22Rv1 (cell line): ENCODE measurements around the gene TWF1.
"Not testable (repeated sequence)": the region's sequence is repeated elsewhere in the genome, so short reads cannot be mapped to it uniquely, and the experiment has no call there.

Source experiments
- H3K27ac ChIP-seq: fragments of 450-650 bp; 2 replicates; pipeline ENCODE4 v1.5.1; 2017
- CTCF ChIP-seq: fragments of 450-650 bp; IDR thresholded peaks from 2 replicates; pipeline ENCODE4 v1.5.1; 2017; ENCODE audit warnings: mild to moderate bottlenecking
- ZFX ChIP-seq: fragments of 450-650 bp; IDR thresholded peaks from 2 replicates; pipeline ENCODE4 v1.6.1; 2017; ENCODE audit warnings: antibody characterized with exemption, borderline replicate concordance

TWF1 gene

GRCh38 chr12:43805860-43806736 is at the start of gene TWF1:
Gene TWF1 (minus strand): TSS chr12:43806317. CDS start chr12:43806245, 72 bp downstream.
- H3K27ac ChIP-seq, result peak within 1 kb of the TSS; percentile 67
- TF ChIP-seq ZFX, result no peak
- TF ChIP-seq CTCF, result peak; percentile 56

- TF ChIP-seq CTCF (no peak), ZFX (no peak)
- no peak overlapping the region for H3K27ac ChIP-seq
These were observed 46.6 kb upstream of the TWF1 start for GRCh38 chr12:43852744-43853143.

- TF ChIP-seq ZFX (no peak), CTCF (no peak)
These were observed 42.7 kb upstream of the TWF1 start for GRCh38 chr12:43848786-43849185.

GRCh38 chr12:43848226-43848507 is 42.0 kb upstream of the TWF1 start:
- TF ChIP-seq CTCF (no peak), ZFX (no peak)
- no peak overlapping the region for H3K27ac ChIP-seq

More at GRCh38 chr12:43848786-43849185, 42.7 kb upstream of the TWF1 start:
- no peak overlapping the region for H3K27ac ChIP-seq

GRCh38 chr12:43847425-43848225 is 41.5 kb upstream of the TWF1 start:
- H3K27ac ChIP-seq, result not testable (repeated sequence)

- no peak for TF ChIP-seq ZFX
- no peak for TF ChIP-seq CTCF
- no peak overlapping the region for H3K27ac ChIP-seq
These were observed 36.1 kb upstream of the TWF1 start for GRCh38 chr12:43842259-43842658.

- TF ChIP-seq CTCF, result no peak
- TF ChIP-seq ZFX, result no peak
- no peak overlapping the region for H3K27ac ChIP-seq
These were observed 35.1 kb upstream of the TWF1 start for GRCh38 chr12:43841253-43841652.
